Thymus (tissue), 11 donors: Measurements from ENCODE around the gene ATRN. TPM values are rescaled to one million over a fixed set of nuclear protein-coding genes. Genes with fewer than 3 reads are reported as not detected.

Source experiments
- DNase-seq, 9 donors: peaks; one replicate each; pipeline ENCODE4 v3.0.0-alpha.2; 2013; ENCODE audit warnings: low spot score in 9 of 9, low read depth in 6 of 9, missing footprints in 1 of 9
- H3K27ac ChIP-seq, 2 donors: one replicate each; pipeline ENCODE4 v1.5.1; 2013; ENCODE audit warnings: control low read depth in 1 of 2, low read depth in 1 of 2, low read length in 1 of 2, mild to moderate bottlenecking in 1 of 2, moderate library complexity in 1 of 2
- H3K27me3 ChIP-seq, 2 donors: one replicate each; pipeline ENCODE4 v1.5.1; 2013; ENCODE audit warnings: low read length in 1 of 2; ENCODE audit not compliant: control insufficient read depth in 2 of 2, insufficient read depth in 1 of 2
- H3K36me3 ChIP-seq, 2 donors: one replicate each; pipeline ENCODE4 v1.5.1; 2013; ENCODE audit warnings: low read length in 1 of 2, mild to moderate bottlenecking in 1 of 2, moderate library complexity in 1 of 2; ENCODE audit not compliant: control insufficient read depth in 2 of 2, insufficient read depth in 2 of 2
- H3K4me1 ChIP-seq, 2 donors: one replicate each; pipeline ENCODE4 v1.5.1; 2013; ENCODE audit warnings: low read length in 2 of 2; ENCODE audit not compliant: control insufficient read depth in 2 of 2, insufficient read depth in 2 of 2
- H3K4me3 ChIP-seq, 2 donors: one replicate each; pipeline ENCODE4 v1.5.1; 2013; ENCODE audit warnings: low read length in 2 of 2, control low read depth in 1 of 2, mild to moderate bottlenecking in 1 of 2
- H3K9me3 ChIP-seq, 2 donors: one replicate each; pipeline ENCODE4 v1.5.1; 2013; ENCODE audit warnings: low read length in 1 of 2, mild to moderate bottlenecking in 1 of 2; ENCODE audit not compliant: control insufficient read depth in 2 of 2, insufficient read depth in 1 of 2
- WGBS: extraction: QIAGEN DNeasy Blood & Tissue Kit; methylation state at CpG from one replicate; pipeline ENCODE4 v1.1.7; 2013; 5-methylcytosine and 5-hydroxymethylcytosine counted together
- polyA plus RNA-seq: library from polyadenylated mRNA; stranded (reverse); fragments of 200-250 nt; gene quantifications from one replicate; pipeline ENCODE4 v1.2.3, GENCODE V29; 2013
- total RNA-seq: library from RNA; stranded (reverse); fragments of 120-200 nt; gene quantifications from one replicate; pipeline ENCODE4 v1.2.4, GENCODE V29; 2013
- donor health status: healthy.

ATRN gene
- total and polyA plus RNA-seq, 2 donors, result 4.8 to 7.4 TPM

DNA sequence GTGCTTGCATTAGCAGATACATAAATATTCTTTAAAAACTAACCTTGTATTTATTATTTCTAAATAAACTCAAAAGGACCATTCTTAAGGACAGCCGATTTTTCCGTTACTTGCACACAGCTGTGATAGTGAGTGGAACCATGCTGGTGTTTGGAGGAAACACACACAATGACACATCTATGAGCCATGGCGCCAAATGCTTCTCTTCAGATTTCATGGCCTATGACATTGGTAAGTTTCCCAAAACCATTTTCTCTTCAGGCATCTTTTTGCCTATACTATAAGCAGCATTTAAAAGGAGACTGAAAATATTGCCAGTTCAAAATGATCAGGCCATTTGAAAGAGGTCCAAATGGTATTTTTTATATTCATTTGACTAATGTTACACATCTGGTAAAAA is 92.3 kb downstream of the ATRN start:
- Histone ChIP-seq H3K27me3 (no peaks in the 10 kb centered on the region), H3K36me3 (peaks cover 5% of the 10 kb centered on the region in 2 donors), H3K4me3 (no peak overlapping the region), H3K27ac (no peak overlapping the region), H3K4me1 (no peaks in the 10 kb centered on the region), H3K9me3 (no peaks in the 10 kb centered on the region)
- over 99% methylated on average over 3 of the region's 3 CpGs for WGBS
- DNase-seq, result no peak

DNA sequence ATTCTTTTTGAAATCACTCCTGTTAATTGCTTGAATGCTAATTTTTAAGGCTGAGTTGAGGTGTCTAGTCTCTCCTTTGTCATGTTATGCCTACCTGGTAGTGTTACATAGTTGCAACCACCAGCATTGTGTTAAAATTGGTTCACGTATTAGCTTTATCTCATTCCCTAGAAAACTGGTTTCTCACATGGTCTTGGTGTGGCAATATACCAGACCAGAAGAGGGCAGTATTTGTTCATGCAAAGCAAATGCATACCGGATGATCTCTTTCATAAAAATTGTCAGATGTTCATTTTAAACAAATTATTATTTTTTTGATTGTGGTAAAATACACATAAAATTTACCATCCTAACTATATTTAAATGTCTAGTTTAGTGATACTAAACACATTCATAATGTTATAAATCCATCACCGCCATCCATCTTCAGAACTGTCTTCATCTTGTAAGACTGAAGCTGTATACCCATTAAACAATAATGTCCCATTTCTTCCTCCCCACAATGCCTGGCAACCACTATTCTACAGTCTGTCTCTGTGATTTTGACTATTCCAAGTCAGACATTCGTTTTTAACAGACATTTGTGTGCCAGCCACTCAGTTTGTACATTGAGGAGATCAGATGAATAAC is 92.8 kb downstream of the ATRN start:
- WGBS, result 84% methylated on average over 4 of the region's 4 CpGs
- H3K36me3 ChIP-seq, result peaks cover 5% of the 10 kb centered on the region in 2 donors
- H3K9me3 ChIP-seq, result no peaks in the 10 kb centered on the region
- peak in 7 of 9 donors; percentile 3 to 50 (median 13) for DNase-seq
- H3K4me3 ChIP-seq, result no peak overlapping the region
- H3K4me1 ChIP-seq, result no peaks in the 10 kb centered on the region
- no peak overlapping the region for H3K27ac ChIP-seq
- H3K27me3 ChIP-seq, result no peaks in the 10 kb centered on the region

DNA sequence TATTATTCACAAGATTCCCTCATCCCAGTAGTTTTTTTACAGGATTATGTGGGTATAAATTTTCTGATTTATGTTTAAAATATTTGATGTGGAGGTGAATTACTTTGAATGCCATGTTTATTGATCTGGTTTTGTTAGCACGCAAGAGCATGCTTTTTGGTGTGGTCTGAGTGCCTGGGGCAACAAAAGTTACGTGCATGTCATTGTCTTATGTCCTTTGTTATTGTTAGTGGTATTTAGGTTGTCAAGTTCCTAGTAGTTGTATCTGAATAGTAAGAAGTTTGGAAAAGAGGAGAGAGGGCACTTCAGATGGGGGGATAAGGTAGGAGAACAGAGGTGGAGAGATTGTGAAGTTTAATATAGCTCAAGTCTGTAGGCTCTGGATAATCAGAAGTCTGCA is 95.0 kb downstream of the ATRN start:
- Histone ChIP-seq H3K9me3 (no peaks in the 10 kb centered on the region), H3K4me1 (no peaks in the 10 kb centered on the region), H3K27ac (no peak overlapping the region), H3K4me3 (no peak overlapping the region), H3K27me3 (no peaks in the 10 kb centered on the region), H3K36me3 (peaks cover 5% of the 10 kb centered on the region in 2 donors)
- WGBS, result over 99% methylated on average over 2 of the region's 2 CpGs
- no peak for DNase-seq

DNA sequence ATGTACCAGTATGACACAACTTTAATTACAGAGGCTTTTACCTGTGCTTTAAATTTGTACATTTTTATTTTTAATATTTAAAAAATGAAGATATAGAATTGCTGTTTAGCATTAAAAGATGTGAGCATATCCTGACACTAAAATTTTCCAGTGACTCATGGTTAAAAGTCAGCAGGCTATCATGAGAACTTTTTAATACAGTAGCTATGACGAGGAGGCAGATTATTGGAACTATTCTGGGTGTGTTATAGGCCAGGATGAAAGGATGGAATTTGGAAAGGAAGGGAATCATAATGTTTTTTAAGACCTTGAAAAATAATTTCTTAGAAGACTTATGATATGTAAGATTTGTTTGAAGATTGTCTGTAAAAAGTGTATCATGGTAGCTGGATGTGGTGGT is 101.3 kb downstream of the ATRN start:
- H3K9me3 ChIP-seq, result no peaks in the 10 kb centered on the region
- H3K4me3 ChIP-seq, result no peak overlapping the region
- WGBS, result 99% methylated on average over 1 of the region's 1 CpG
- H3K27me3 ChIP-seq, result no peaks in the 10 kb centered on the region
- no peak for DNase-seq
- H3K4me1 ChIP-seq, result no peaks in the 10 kb centered on the region
- peaks cover 5 to 7% of the 10 kb centered on the region in 2 donors for H3K36me3 ChIP-seq
- H3K27ac ChIP-seq, result no peak overlapping the region

DNA sequence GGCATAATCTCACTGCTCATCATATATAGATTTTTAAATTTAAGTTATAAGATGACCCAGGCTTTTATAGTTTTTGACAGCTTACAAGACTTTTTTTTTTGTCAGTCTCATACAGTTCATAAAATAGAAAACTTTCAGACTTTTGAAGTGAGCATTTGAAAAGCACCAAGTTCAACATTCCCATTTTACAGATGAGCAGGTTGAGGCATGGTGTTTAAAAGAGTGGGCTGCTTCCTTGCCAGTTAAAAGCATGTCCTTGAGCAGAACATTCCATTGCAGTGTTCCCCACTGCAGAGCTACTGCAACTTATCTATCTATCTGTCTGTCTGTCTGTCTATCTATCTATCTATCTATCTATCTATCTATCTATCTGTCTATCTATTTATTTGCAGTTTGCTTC is 105.5 kb downstream of the ATRN start:
- no peak overlapping the region for H3K27ac ChIP-seq

DNA sequence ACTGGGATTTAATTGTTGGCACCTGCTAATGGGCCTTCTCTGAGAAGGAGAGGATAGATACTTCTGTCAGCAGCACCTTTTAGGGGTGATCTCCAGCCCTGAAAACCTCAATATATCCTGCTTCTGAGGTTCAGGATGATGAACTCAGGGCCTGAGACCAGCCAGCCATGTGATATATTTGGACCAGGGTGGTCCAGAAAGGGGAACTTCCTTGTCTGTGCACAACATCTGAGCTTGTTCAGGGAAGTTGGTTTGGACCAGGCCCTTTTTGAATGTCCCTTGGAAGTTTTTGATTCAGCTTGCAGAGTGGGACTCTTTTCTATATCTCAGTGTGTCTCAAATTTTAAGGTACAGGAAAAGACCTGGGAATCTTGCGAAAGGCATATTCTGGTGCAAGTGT is 106.5 kb downstream of the ATRN start:
- H3K4me1 ChIP-seq, result no peaks in the 10 kb centered on the region
- H3K9me3 ChIP-seq, result no peaks in the 10 kb centered on the region
- no peaks in the 10 kb centered on the region for H3K27me3 ChIP-seq
- no peak overlapping the region for H3K27ac ChIP-seq
- H3K36me3 ChIP-seq, result peaks cover 8 to 15% of the 10 kb centered on the region in 2 donors
- DNase-seq, result no peak
- WGBS, result 97% methylated on average over 1 of the region's 1 CpG
- no peak overlapping the region for H3K4me3 ChIP-seq

More for the DNA sequence above, 105.5 kb downstream of the ATRN start:
- Histone ChIP-seq H3K27me3 (no peaks in the 10 kb centered on the region), H3K4me3 (no peak overlapping the region), H3K4me1 (no peaks in the 10 kb centered on the region), H3K9me3 (no peaks in the 10 kb centered on the region), H3K36me3 (peaks cover 5 to 11% of the 10 kb centered on the region in 2 donors)
- no peak for DNase-seq

DNA sequence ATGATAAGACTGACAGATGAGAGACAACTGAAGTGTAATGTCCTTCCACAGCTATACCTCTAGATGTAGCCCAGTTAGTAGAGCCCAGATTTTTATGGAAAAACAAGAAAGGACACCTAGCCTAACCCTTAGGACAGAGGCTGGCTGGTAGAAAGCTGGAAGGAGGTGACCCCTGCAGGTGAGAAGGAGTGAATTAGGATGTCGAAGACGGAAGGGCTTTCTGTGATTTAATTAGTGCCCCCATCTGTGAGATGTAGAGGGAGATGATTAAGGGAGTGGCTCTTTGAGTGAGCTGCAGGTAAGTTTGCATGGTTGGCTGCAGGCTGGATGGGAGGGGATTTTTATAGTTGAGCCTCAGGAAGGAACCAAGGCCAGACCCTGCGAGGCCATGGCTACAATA is 109.6 kb downstream of the ATRN start:
- WGBS, result 97% methylated on average over 3 of the region's 3 CpGs
- no peak overlapping the region for H3K27ac ChIP-seq

DNA sequence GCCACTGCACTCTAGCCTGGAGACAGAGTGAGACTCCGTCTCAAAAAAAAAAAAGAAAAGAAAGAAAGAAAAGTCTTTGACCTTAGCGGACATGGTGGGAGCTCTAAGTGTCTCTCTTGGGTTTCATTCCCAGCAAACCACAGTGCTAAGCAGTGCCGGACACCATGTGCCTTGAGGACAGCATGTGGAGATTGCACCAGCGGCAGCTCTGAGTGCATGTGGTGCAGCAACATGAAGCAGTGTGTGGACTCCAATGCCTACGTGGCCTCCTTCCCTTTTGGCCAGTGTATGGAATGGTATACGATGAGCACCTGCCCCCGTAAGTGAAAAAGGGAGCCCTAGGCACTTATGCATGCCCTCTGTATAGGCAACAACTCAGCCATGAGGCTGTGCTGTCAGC is 112.9 kb downstream of the ATRN start:
- H3K27ac ChIP-seq, result no peak overlapping the region
- H3K9me3 ChIP-seq, result no peaks in the 10 kb centered on the region
- WGBS, result 84% methylated on average over 7 of the region's 7 CpGs
- DNase-seq, result no peak
- H3K4me3 ChIP-seq, result no peak overlapping the region
- H3K4me1 ChIP-seq, result no peaks in the 10 kb centered on the region
- H3K27me3 ChIP-seq, result no peaks in the 10 kb centered on the region
- peaks cover 12 to 19% of the 10 kb centered on the region in 2 donors for H3K36me3 ChIP-seq

More for the DNA sequence above, 109.6 kb downstream of the ATRN start:
- H3K9me3 ChIP-seq, result no peaks in the 10 kb centered on the region
- no peak overlapping the region for H3K4me3 ChIP-seq
- peaks cover 12 to 30% of the 10 kb centered on the region in 2 donors for H3K36me3 ChIP-seq
- no peak for DNase-seq
- no peaks in the 10 kb centered on the region for H3K4me1 ChIP-seq
- H3K27me3 ChIP-seq, result no peaks in the 10 kb centered on the region

DNA sequence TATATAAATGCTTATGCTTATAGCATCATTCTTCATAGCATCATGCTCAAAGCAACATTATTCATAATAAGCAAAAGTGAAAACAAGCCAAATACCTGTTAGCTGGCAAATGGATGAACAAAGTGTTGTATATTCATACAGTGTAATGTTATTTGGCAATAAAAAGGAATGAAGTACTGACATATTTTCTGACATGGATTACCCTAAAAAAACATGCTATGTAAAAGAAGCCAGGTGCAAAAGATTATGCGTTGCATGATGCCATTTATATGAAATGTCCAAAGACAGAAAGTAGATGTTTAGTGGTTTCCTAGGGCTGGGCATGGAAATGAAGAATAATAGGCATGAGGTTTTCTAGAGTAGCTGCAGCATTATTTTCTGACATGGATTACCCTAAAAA is 115.3 kb downstream of the ATRN start:
- no peak overlapping the region for H3K27ac ChIP-seq
- H3K4me3 ChIP-seq, result no peak overlapping the region
- H3K9me3 ChIP-seq, result no peaks in the 10 kb centered on the region
- no peaks in the 10 kb centered on the region for H3K4me1 ChIP-seq
- H3K36me3 ChIP-seq, result peaks cover 13 to 20% of the 10 kb centered on the region in 2 donors
- H3K27me3 ChIP-seq, result no peaks in the 10 kb centered on the region
- no peak for DNase-seq
- WGBS, result 98% methylated on average over 1 of the region's 1 CpG
